Endothelial cell (in vitro differentiated cells): ENCODE results near the gene OR4M2. TPM values are rescaled to one million over a fixed set of nuclear protein-coding genes. Genes with fewer than 3 reads are reported as not detected.
"Not testable (repeated sequence)": the region's sequence is repeated elsewhere in the genome, so short reads cannot be mapped to it uniquely, and the experiment has no call there.

Experiments used
- DNase-seq: peaks from one replicate; pipeline ENCODE4 v3.0.0; 2021; ENCODE audit warnings: low spot score
- H3K27ac Mint-ChIP-seq: one replicate; pipeline ENCODE4 v1.8.0; 2021; ENCODE audit warnings: mixed read lengths, inconsistent platforms; ENCODE audit not compliant: unreplicated experiment
- H3K27me3 Mint-ChIP-seq: one replicate; pipeline ENCODE4 v1.8.0; 2021; ENCODE audit warnings: mild to moderate bottlenecking, moderate library complexity, mixed read lengths, inconsistent platforms; ENCODE audit not compliant: unreplicated experiment
- H3K36me3 Mint-ChIP-seq: one replicate; pipeline ENCODE4 v1.8.0; 2021; ENCODE audit warnings: mild to moderate bottlenecking, low read depth, mixed read lengths, inconsistent platforms; ENCODE audit not compliant: unreplicated experiment
- H3K4me1 Mint-ChIP-seq: one replicate; pipeline ENCODE4 v1.8.0; 2021; ENCODE audit warnings: mild to moderate bottlenecking, mixed read lengths, inconsistent platforms; ENCODE audit not compliant: unreplicated experiment
- H3K4me3 Mint-ChIP-seq: one replicate; pipeline ENCODE4 v1.8.0; 2021; ENCODE audit warnings: mild to moderate bottlenecking, mixed read lengths, inconsistent platforms; ENCODE audit not compliant: unreplicated experiment
- H3K9me3 Mint-ChIP-seq: one replicate; pipeline ENCODE4 v1.8.0; 2021; ENCODE audit warnings: mixed read lengths, inconsistent platforms; ENCODE audit not compliant: unreplicated experiment
- long read RNA-seq: library from polyadenylated mRNA; unstranded; transcript quantifications from one replicate; pipeline ENCODE4 v2.0.0, GENCODE V29; 2020; ENCODE audit not compliant: unreplicated experiment
- total RNA-seq: library from RNA; stranded (reverse); fragmentation: NEBNext Ultra II Directional; extraction: Animal tissue kit (Norgen Biotek cat#: 25700); gene quantifications from one replicate; pipeline ENCODE4 v1.2.1, GENCODE V29; 2021; ENCODE audit not compliant: unreplicated experiment

The OR4M2 gene, protein sequence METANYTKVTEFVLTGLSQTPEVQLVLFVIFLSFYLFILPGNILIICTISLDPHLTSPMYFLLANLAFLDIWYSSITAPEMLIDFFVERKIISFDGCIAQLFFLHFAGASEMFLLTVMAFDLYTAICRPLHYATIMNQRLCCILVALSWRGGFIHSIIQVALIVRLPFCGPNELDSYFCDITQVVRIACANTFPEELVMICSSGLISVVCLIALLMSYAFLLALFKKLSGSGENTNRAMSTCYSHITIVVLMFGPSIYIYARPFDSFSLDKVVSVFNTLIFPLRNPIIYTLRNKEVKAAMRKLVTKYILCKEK
- total RNA-seq = not detected
- long read RNA-seq = 0 reads

DNA sequence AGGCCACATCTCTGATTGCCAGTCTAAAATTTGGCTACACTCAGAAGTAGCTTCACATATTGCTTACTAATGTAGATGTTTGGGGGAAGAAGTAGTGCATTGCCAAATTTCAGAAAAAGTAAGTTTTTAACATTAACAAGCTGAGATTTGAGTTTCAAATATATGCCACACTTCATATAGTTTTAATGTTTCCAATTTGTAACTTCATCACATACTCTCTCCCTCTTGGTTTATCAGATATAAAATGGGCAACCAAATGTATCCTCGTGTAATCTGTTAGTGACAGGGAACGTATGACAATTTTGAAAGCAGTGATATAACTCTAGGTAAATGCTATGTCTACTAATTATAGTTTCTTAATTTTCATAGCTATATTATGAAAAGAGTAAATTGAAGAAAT, at the start of gene OR4M2:
OR4M2 (plus strand) TSS at position 301 of the 400 bp plus-strand sequence; CDS start at position 399, 98 bp downstream.
- not testable (repeated sequence) for H3K4me1 Mint-ChIP-seq, H3K4me3 Mint-ChIP-seq, H3K27me3 Mint-ChIP-seq, H3K27ac Mint-ChIP-seq, H3K9me3 Mint-ChIP-seq, H3K36me3 Mint-ChIP-seq, DNase-seq

DNA sequence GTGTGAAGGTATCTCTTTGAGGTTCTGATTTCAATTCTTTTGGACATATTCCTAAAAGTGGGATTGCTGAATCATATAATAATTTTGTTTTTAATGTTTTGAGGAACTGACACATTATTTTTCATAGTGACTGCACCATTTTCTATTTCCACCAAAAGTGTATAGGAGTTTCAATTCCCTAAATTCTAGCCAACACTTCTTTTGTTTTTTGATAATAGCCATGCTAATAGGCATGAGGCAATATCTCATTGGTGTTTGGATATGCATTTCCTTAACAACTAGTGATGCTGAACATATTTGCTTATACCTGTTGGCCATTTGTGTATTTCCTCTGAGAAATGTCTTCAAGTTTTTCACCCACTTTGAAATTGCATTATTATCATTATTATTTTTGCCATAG, 11.1 kb upstream of the OR4M2 start:
- not testable (repeated sequence) for H3K9me3 Mint-ChIP-seq, H3K27ac Mint-ChIP-seq

GRCh38 chr15:22081386-22081785, 1.1 kb downstream of the OR4M2 start:
- H3K27me3 Mint-ChIP-seq, H3K9me3 Mint-ChIP-seq: not testable (repeated sequence)

More for the DNA sequence above, 11.1 kb upstream of the OR4M2 start:
- H3K4me1 Mint-ChIP-seq, DNase-seq, H3K4me3 Mint-ChIP-seq, H3K36me3 Mint-ChIP-seq, H3K27me3 Mint-ChIP-seq: not testable (repeated sequence)

DNA sequence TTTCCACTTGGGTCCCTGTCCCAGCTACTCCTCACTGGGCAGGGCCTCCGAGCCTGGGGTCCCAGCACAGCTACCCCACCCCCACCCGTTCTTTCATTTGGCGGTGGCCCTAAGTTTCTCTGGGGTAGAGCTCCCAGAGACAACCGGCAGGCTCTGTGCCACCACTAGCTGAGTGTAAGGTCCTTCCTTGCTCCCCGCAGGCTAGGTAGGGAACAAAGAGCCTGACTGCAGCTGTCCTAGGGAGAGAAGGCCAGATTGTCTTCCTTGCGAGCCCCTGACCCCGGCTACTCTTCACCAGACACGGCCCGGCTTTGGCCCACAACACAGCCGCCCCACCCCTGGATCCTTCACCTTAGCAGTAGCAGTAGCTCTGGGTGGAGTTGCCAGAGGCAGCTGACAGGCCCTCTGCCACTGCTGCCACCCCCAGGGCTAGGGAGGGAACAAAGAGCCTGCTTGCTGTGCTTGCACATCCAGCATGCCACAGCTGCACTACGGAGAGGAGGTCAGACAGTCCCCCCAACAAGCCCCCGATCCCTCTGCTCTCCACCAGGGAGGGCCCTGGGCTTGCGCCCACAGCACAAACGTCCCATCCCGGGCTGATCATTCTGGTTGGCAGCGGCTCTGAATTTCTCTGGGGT, 18.4 kb downstream of the OR4M2 start:
- not testable (repeated sequence) for H3K4me1 Mint-ChIP-seq, DNase-seq, H3K27ac Mint-ChIP-seq, H3K9me3 Mint-ChIP-seq, H3K4me3 Mint-ChIP-seq, H3K36me3 Mint-ChIP-seq, H3K27me3 Mint-ChIP-seq

More at GRCh38 chr15:22081386-22081785, 1.1 kb downstream of the OR4M2 start:
- not testable (repeated sequence) for H3K27ac Mint-ChIP-seq, H3K36me3 Mint-ChIP-seq, H3K4me1 Mint-ChIP-seq, DNase-seq, H3K4me3 Mint-ChIP-seq

- H3K27me3 Mint-ChIP-seq, H3K27ac Mint-ChIP-seq, H3K4me3 Mint-ChIP-seq, H3K4me1 Mint-ChIP-seq, H3K9me3 Mint-ChIP-seq, DNase-seq, H3K36me3 Mint-ChIP-seq: not testable (repeated sequence)
These were observed 19.1 kb downstream of the OR4M2 start for GRCh38 chr15:22099289-22099891.

DNA sequence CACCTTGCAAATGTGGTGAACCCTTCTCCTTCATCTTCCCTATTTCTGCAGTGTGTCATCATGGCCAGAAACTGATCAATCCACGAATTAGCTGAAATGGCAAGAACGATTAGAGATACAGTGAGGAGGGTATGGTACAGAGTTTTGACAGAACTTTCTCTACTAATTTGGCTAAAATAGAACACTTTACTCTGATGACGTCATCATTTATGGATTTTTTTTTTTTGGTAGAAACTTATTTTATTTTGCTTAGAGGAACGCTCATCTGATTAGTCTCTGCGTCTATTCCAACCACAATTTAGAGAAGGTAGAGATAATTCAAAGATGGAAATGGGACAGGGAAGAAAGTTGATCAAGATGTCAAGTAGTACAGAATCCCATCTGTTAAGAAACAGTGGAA, 41.7 kb downstream of the OR4M2 start:
- H3K9me3 Mint-ChIP-seq, H3K4me3 Mint-ChIP-seq, H3K27ac Mint-ChIP-seq, H3K4me1 Mint-ChIP-seq, DNase-seq, H3K36me3 Mint-ChIP-seq, H3K27me3 Mint-ChIP-seq: not testable (repeated sequence)

Other genes starting within 250 kb of the OR4M2 start
- not detected for gene POTEB, start 202.8 kb upstream of the OR4M2 start, total RNA-seq